Stimulated activated CD4-positive, alpha-beta T cell treated with anti-CD3 and anti-CD28 coated beads, Interleukin-4, amount 100 ng/mL, for 24 hours (primary cell): Measurements from ENCODE around the gene TROAP.
A peak's percentile ranks its signal among the peaks of the same experiment; 100 is the strongest.

Experiments
- DNase-seq: peaks from one replicate; pipeline ENCODE4 v3.0.0-alpha.2; 2020

TROAP gene

DNA sequence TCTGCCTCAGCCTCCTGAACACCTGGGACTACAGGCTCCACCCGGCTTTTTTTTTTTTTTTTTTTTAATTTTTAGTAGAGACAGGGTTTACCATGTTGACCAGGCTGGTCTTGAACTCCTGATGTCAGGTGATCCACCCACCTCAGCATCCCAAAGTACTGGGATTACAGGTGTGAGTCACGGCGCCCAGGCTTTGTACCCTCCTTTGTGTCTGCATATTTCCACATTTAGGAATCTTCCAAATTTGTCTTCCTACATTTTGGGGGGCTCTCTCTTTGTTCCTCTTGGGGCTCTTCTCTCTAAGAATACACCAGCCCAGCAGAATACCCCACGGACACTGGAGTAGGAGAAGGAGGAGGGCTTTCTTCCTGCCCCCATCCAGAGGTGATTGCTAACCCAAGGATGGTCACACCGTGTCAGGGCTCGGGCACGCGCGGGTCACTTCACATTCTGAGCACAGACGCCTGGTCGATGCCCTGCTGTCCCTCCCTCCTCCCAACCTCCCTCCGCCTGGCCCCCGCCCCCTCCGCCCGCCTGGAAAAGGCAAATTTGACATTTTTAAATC is 21.5 kb downstream of the TROAP start:
- no peak for DNase-seq

- no peak for DNase-seq
Observed at GRCh38 chr12:49345051-49345824, 22.2 kb downstream of the TROAP start.

- no peak for DNase-seq
Observed at GRCh38 chr12:49345825-49346658, 23.0 kb downstream of the TROAP start.

- no peak for DNase-seq
Observed at GRCh38 chr12:49346659-49347310, 23.7 kb downstream of the TROAP start, which contains the start of gene DNAJC22. TSS of gene DNAJC22 (plus strand) at chr12:49346888. CDS start at chr12:49348873, 1,985 bp downstream.

GRCh38 chr12:49347311-49348193 is 24.5 kb downstream of the TROAP start:
- DNase-seq: peak; percentile 80

- no peak for DNase-seq
Observed at GRCh38 chr12:49348781-49349180, 25.7 kb downstream of the TROAP start.

DNA sequence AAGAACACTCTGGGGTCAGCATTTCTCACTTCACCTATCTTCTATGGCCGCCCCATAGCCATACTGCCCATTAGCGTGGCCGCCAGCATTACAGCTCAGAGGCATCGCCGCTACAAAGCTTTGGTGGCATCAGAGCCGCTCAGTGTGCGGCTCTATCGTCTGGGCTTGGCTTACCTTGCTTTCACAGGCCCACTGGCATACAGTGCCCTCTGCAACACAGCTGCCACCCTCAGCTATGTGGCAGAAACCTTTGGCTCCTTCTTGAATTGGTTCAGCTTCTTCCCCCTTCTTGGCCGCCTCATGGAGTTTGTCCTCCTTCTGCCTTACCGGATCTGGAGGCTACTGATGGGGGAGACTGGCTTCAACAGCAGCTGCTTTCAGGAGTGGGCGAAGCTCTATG is 26.2 kb downstream of the TROAP start:
- no peak for DNase-seq

DNA sequence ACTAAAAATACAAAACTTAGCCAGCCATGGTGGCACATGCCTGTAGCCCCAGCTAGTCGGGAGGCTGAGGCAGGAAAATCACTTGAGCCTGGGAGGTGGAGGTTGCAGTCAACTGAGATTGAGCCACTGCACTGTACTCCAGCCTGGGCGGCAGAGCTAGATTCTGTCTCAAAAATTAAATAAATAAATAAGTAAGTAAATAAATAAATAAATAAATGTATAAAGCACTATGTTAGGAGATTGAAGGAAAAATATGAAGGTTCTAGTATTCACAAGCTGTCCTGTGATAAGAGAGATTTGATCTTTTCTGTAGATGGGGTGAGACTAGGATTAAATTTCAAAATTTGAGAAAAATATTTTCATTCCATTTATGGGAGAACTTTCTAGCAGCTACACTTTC is 29.3 kb downstream of the TROAP start:
- no peak for DNase-seq

DNA sequence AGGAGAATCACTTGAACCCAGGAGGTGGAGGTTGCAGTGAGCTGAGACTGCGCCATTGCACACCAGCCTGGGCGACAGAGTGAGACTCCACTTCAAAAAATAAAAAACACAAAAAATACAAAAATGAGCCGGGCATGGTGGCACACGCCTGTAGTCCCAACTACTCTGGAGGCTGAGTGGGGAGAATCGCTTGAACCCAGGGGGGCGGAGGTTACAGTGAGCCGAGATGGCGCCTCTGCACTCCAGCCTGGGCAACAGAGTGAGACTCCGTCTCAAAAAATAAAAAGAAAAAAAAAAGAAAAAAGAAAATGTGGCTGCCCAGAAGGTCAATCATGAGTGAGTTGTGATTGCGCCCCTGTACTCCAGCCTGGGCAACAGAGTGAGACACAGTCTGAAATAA is 32.9 kb downstream of the TROAP start:
- DNase-seq: no peak

- no peak for DNase-seq
Observed at GRCh38 chr12:49357103-49357678, 34.1 kb downstream of the TROAP start.

GRCh38 chr12:49358483-49359141 is 35.6 kb downstream of the TROAP start:
- DNase-seq: peak; percentile 58

- no peak for DNase-seq
Observed at GRCh38 chr12:49359671-49360070, 36.6 kb downstream of the TROAP start.

- no peak for DNase-seq
Observed at GRCh38 chr12:49362077-49362476, 39.0 kb downstream of the TROAP start.

DNA sequence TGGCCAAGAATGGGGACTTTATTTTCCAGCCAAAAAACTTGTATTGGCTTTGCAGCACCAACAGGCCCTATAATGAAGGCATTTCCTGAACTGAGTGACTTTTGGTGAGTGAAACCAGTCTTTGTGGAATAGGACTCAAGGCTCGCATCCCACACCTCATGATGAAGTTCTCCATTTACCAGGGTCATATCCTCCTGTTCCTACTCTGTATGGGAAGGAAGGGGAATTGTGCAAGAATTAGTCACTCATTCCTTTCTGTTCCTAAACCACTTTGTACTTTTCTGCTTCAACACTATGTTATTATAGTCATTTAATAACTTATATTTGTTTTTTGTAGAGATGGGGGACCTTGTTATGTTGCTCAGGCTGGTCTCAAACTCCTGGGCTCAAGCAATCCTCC is 41.9 kb downstream of the TROAP start:
- no peak for DNase-seq

GRCh38 chr12:49365542-49365941 is 42.5 kb downstream of the TROAP start:
- DNase-seq: no peak

DNA sequence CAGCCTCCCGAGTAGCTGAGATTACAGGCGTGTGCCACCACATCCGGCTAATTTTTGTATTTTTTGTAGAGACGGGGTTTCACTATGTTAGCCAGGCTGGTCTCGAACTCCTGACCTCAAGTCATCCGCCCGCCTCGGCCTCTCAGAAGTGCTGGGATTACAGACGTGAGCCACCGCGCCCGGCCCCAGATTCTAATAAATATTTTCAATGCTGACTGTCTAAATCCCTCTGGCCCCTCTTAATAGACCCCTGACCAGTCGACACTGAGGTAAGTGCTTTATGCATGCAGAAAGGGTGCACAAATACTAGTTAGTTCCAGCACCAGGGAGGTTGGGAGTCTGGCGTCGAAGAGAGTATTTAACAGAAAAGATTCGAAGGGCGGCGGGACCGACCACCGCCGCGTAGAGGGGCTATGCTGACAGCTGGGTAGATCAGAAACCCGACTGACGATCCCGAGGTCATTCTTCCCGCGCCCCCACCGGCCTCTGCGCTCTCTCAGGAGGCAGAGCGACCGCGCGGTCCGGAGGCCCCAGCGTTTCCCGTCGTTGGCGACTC is 43.1 kb downstream of the TROAP start:
- no peak for DNase-seq

DNA sequence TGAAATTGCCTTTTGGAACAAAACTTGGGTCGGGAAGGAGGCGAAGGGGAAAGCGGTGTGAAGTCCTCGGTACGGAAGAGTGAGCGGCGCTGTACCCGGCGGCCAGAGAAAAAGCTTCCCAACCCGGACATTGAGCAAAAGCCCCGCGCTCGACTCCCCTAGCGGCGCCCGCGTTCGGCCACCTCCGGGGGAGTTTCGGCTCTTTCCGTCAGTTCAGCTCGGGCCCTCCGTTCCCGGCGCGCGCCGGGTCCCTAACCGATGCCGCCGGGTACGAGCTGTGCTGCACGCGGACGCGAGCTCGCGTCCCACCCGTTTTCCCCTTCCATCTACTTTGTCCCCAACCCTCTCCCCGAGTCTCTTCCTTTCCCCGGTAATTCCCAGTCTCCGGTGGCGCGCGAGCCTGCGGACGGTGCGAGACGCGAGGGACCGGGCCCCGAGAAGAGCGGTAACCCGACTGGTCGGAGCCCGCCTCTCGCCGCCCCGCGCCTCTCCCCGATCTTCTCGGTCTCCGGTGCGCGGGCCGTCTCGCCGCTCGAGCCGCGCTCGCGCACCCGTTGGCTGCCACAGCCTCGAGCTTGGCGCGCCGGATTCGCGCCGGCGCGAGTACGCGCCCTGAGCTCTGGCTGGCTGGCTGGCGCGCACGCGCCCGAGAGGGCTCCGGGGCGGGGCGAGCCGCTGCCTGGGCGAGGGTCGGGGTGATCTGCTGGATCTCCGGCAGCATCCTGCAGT is 43.8 kb downstream of the TROAP start:
- peak; percentile 85 for DNase-seq

- DNase-seq: no peak
Observed at GRCh38 chr12:49367381-49368239, 44.6 kb downstream of the TROAP start, which contains the start of gene SPATS2. TSS of gene SPATS2 (plus strand) at chr12:49367462. CDS start at chr12:49461013, 93,551 bp downstream.

- DNase-seq: no peak
Observed at GRCh38 chr12:49368240-49368600, 45.2 kb downstream of the TROAP start.
